ENCODE data around the gene TPRG1L.

DNA sequence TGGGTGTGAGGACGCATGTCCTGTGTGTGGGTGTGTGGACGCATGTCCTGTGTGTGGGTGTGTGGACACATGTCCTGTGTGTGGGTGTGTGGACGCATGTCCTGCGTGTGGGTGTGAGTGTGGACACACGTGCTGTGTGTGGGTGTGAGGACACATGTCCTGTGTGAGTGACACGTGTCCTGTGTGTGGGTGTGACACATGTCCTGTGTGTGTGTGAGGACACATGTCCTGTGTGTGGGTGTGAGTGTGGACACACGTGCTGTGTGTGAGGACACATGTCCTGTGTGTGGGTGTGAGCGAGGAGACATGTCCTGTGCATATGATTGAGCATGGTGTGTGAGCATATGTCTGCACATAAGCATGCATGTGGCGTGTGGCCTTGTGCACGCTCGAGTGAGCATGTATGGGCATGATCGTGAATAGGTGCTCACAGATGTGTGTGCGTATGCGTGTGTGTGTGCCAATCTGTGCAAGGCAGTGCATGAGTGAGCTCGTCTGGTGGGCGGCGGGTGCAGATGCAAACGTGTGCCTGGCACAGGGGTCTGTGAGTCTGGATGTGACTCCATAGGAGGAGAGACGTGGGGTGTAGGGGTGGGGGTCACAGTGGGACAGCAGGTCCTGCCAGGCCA is 38.8 kb upstream of the TPRG1L start:
- TF ChIP-seq, protein P1, sequence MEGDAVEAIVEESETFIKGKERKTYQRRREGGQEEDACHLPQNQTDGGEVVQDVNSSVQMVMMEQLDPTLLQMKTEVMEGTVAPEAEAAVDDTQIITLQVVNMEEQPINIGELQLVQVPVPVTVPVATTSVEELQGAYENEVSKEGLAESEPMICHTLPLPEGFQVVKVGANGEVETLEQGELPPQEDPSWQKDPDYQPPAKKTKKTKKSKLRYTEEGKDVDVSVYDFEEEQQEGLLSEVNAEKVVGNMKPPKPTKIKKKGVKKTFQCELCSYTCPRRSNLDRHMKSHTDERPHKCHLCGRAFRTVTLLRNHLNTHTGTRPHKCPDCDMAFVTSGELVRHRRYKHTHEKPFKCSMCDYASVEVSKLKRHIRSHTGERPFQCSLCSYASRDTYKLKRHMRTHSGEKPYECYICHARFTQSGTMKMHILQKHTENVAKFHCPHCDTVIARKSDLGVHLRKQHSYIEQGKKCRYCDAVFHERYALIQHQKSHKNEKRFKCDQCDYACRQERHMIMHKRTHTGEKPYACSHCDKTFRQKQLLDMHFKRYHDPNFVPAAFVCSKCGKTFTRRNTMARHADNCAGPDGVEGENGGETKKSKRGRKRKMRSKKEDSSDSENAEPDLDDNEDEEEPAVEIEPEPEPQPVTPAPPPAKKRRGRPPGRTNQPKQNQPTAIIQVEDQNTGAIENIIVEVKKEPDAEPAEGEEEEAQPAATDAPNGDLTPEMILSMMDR (conservative IDR thresholded peaks at IDR 0.05; ENCODE audit: low read depth in 2 of 2): no peak
- no peak for TF ChIP-seq EZH2 (IDR thresholded peaks at IDR 0.05; ENCODE audit: low read depth, unreplicated experiment)
- TF ChIP-seq POLR2AphosphoS5 (IDR thresholded peaks at IDR 0.05; ENCODE audit: low read depth): no peak
- TF ChIP-seq, protein P2, sequence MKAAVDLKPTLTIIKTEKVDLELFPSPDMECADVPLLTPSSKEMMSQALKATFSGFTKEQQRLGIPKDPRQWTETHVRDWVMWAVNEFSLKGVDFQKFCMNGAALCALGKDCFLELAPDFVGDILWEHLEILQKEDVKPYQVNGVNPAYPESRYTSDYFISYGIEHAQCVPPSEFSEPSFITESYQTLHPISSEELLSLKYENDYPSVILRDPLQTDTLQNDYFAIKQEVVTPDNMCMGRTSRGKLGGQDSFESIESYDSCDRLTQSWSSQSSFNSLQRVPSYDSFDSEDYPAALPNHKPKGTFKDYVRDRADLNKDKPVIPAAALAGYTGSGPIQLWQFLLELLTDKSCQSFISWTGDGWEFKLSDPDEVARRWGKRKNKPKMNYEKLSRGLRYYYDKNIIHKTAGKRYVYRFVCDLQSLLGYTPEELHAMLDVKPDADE (IDR thresholded peaks at IDR 0.05): no peak
- TF ChIP-seq, protein P3, sequence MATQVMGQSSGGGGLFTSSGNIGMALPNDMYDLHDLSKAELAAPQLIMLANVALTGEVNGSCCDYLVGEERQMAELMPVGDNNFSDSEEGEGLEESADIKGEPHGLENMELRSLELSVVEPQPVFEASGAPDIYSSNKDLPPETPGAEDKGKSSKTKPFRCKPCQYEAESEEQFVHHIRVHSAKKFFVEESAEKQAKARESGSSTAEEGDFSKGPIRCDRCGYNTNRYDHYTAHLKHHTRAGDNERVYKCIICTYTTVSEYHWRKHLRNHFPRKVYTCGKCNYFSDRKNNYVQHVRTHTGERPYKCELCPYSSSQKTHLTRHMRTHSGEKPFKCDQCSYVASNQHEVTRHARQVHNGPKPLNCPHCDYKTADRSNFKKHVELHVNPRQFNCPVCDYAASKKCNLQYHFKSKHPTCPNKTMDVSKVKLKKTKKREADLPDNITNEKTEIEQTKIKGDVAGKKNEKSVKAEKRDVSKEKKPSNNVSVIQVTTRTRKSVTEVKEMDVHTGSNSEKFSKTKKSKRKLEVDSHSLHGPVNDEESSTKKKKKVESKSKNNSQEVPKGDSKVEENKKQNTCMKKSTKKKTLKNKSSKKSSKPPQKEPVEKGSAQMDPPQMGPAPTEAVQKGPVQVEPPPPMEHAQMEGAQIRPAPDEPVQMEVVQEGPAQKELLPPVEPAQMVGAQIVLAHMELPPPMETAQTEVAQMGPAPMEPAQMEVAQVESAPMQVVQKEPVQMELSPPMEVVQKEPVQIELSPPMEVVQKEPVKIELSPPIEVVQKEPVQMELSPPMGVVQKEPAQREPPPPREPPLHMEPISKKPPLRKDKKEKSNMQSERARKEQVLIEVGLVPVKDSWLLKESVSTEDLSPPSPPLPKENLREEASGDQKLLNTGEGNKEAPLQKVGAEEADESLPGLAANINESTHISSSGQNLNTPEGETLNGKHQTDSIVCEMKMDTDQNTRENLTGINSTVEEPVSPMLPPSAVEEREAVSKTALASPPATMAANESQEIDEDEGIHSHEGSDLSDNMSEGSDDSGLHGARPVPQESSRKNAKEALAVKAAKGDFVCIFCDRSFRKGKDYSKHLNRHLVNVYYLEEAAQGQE (IDR thresholded peaks at IDR 0.05; ENCODE audit: unreplicated experiment): no peak
- TF ChIP-seq EZH2phosphoT487 (IDR thresholded peaks at IDR 0.05; ENCODE audit: unreplicated experiment): no peak
- TF ChIP-seq ZNF114 (CRISPR knock-in tag; IDR thresholded peaks at IDR 0.05): no peak
- no peak for TF ChIP-seq CREB1 (CRISPR knock-in tag; IDR thresholded peaks at IDR 0.05; ENCODE audit: low read depth)
- TF ChIP-seq NANOG (IDR thresholded peaks at IDR 0.05; ENCODE audit: borderline replicate concordance): no peak
- TF ChIP-seq, protein P4, sequence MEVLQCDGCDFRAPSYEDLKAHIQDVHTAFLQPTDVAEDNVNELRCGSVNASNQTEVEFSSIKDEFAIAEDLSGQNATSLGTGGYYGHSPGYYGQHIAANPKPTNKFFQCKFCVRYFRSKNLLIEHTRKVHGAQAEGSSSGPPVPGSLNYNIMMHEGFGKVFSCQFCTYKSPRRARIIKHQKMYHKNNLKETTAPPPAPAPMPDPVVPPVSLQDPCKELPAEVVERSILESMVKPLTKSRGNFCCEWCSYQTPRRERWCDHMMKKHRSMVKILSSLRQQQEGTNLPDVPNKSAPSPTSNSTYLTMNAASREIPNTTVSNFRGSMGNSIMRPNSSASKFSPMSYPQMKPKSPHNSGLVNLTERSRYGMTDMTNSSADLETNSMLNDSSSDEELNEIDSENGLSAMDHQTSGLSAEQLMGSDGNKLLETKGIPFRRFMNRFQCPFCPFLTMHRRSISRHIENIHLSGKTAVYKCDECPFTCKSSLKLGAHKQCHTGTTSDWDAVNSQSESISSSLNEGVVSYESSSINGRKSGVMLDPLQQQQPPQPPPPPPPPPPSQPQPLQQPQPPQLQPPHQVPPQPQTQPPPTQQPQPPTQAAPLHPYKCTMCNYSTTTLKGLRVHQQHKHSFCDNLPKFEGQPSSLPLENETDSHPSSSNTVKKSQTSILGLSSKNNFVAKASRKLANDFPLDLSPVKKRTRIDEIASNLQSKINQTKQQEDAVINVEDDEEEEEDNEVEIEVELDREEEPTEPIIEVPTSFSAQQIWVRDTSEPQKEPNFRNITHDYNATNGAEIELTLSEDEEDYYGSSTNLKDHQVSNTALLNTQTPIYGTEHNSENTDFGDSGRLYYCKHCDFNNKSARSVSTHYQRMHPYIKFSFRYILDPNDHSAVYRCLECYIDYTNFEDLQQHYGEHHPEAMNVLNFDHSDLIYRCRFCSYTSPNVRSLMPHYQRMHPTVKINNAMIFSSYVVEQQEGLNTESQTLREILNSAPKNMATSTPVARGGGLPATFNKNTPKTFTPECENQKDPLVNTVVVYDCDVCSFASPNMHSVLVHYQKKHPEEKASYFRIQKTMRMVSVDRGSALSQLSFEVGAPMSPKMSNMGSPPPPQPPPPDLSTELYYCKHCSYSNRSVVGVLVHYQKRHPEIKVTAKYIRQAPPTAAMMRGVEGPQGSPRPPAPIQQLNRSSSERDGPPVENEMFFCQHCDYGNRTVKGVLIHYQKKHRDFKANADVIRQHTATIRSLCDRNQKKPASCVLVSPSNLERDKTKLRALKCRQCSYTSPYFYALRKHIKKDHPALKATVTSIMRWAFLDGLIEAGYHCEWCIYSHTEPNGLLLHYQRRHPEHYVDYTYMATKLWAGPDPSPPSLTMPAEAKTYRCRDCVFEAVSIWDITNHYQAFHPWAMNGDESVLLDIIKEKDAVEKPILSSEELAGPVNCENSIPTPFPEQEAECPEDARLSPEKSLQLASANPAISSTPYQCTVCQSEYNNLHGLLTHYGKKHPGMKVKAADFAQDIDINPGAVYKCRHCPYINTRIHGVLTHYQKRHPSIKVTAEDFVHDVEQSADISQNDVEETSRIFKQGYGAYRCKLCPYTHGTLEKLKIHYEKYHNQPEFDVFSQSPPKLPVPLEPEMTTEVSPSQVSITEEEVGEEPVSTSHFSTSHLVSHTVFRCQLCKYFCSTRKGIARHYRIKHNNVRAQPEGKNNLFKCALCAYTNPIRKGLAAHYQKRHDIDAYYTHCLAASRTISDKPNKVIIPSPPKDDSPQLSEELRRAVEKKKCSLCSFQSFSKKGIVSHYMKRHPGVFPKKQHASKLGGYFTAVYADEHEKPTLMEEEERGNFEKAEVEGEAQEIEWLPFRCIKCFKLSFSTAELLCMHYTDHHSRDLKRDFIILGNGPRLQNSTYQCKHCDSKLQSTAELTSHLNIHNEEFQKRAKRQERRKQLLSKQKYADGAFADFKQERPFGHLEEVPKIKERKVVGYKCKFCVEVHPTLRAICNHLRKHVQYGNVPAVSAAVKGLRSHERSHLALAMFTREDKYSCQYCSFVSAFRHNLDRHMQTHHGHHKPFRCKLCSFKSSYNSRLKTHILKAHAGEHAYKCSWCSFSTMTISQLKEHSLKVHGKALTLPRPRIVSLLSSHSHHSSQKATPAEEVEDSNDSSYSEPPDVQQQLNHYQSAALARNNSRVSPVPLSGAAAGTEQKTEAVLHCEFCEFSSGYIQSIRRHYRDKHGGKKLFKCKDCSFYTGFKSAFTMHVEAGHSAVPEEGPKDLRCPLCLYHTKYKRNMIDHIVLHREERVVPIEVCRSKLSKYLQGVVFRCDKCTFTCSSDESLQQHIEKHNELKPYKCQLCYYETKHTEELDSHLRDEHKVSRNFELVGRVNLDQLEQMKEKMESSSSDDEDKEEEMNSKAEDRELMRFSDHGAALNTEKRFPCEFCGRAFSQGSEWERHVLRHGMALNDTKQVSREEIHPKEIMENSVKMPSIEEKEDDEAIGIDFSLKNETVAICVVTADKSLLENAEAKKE (CRISPR knock-in tag; IDR thresholded peaks at IDR 0.05): no peak
- TF ChIP-seq STAT1 (IDR thresholded peaks at IDR 0.05; ENCODE audit: unreplicated experiment): no peak
- no peak for TF ChIP-seq ZNF331 (CRISPR knock-in tag; IDR thresholded peaks at IDR 0.05; ENCODE audit: low read depth)
